PC-3 (cell line): ENCODE data around the gene GFER.

Source experiments
- EZH2 ChIP-seq: fragments of 300-600 bp; sonication (generic); IDR thresholded peaks from one replicate; pipeline ENCODE4 v1.6.1; 2017; ENCODE audit warnings: antibody characterized with exemption, mild to moderate bottlenecking, low read length; ENCODE audit not compliant: unreplicated experiment
- EZH2phosphoT487 ChIP-seq: fragments of 300-600 bp; sonication (generic); IDR thresholded peaks from 2 replicates; pipeline ENCODE4 v1.6.1; 2018; ENCODE audit warnings: mild to moderate bottlenecking, antibody characterized with exemption, low read length, borderline replicate concordance
- TF ChIP-seq, protein P1 (sequence below): fragments of 300-600 bp; sonication (generic); conservative IDR thresholded peaks from 2 replicates; pipeline ENCODE4 v1.5.1; 2017; ENCODE audit warnings: antibody characterized with exemption, low read depth, mild to moderate bottlenecking, low read length

DNA sequence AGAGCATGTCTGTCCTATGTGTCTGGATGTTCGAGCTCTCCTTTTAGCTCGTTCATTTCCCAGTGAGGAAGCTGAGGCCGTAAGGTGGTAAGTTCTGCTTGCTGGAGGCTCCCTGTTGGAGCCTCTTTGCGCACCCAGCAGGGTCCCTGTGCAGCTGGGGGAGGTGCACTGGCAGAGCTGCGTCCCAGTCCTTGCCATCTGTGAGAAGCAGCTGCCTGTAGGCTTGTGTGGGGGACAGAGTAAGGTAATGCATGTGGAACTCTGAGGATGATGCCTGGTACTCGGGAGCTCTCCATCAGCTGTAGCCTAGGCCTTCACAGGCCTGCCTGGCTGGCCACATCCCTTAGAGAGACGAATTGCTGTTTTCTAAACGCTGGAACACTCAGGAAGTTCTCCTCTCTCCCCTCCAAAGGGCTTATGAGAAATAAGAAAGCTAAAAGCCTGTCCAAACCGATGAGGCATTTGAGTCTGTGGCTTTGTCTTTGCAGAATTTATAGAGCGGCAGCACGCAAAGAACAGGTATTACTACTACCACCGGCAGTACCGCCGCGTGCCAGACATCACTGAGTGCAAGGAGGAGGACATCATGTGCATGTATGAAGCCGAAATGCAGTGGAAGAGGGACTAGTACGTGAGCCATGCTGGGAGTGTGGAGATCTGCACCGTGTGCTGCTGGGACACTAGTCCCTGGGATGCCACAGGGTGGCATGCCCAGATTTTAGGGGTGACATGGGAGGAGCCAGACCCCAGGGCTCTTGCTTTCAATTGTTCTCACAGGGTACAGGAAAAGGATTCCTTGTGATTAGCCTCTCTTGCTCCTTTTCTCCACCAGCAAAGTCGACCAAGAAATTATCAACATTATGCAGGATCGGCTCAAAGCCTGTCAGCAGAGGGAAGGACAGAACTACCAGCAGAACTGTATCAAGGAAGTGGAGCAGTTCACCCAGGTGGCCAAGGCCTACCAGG lies 23.0 kb upstream of the GFER start:
- TF ChIP-seq, protein P1, sequence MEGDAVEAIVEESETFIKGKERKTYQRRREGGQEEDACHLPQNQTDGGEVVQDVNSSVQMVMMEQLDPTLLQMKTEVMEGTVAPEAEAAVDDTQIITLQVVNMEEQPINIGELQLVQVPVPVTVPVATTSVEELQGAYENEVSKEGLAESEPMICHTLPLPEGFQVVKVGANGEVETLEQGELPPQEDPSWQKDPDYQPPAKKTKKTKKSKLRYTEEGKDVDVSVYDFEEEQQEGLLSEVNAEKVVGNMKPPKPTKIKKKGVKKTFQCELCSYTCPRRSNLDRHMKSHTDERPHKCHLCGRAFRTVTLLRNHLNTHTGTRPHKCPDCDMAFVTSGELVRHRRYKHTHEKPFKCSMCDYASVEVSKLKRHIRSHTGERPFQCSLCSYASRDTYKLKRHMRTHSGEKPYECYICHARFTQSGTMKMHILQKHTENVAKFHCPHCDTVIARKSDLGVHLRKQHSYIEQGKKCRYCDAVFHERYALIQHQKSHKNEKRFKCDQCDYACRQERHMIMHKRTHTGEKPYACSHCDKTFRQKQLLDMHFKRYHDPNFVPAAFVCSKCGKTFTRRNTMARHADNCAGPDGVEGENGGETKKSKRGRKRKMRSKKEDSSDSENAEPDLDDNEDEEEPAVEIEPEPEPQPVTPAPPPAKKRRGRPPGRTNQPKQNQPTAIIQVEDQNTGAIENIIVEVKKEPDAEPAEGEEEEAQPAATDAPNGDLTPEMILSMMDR: no peak
- TF ChIP-seq EZH2 (no peak), EZH2phosphoT487 (no peak)
